H9 (cell line): ENCODE results near the gene FNIP1. TPM values are rescaled to one million over a fixed set of nuclear protein-coding genes. Genes with fewer than 3 reads are reported as not detected.

Experiments used
- DNase-seq: peaks from one replicate; pipeline ENCODE4 v3.0.0-alpha.2; 2017
- H2AFZ ChIP-seq: one replicate; pipeline ENCODE4 v1.6.1; 2013; ENCODE audit warnings: mild to moderate bottlenecking, low read length, control low read depth, moderate library complexity
- H2AK5ac ChIP-seq: 2 replicates; pipeline ENCODE4 v1.6.1; 2013; ENCODE audit warnings: low read length, control low read depth, mixed read lengths; ENCODE audit not compliant: insufficient read length
- H2BK120ac ChIP-seq: one replicate; pipeline ENCODE4 v1.6.1; 2013; ENCODE audit warnings: low read depth, mild to moderate bottlenecking, low read length, control low read depth, inconsistent platforms; ENCODE audit not compliant: poor library complexity, severe bottlenecking
- H2BK12ac ChIP-seq: 2 replicates; pipeline ENCODE4 v1.6.1; 2013; ENCODE audit warnings: low read length, control low read depth, mixed read lengths, low read depth; ENCODE audit not compliant: insufficient read length
- H2BK15ac ChIP-seq: 2 replicates; pipeline ENCODE4 v1.6.1; 2013; ENCODE audit warnings: low read depth, low read length, control low read depth
- H2BK20ac ChIP-seq: one replicate; pipeline ENCODE4 v1.6.1; 2013; ENCODE audit warnings: low read depth, mild to moderate bottlenecking, low read length, control low read depth, inconsistent platforms; ENCODE audit not compliant: poor library complexity, severe bottlenecking
- H2BK5ac ChIP-seq: 2 replicates; pipeline ENCODE4 v1.6.1; 2013; ENCODE audit warnings: low read length, control low read depth, mixed read lengths; ENCODE audit not compliant: insufficient read length
- H3K14ac ChIP-seq: 2 replicates; pipeline ENCODE4 v1.6.1; 2013; ENCODE audit warnings: low read length, control low read depth; ENCODE audit not compliant: insufficient read depth
- H3K18ac ChIP-seq: 2 replicates; pipeline ENCODE4 v1.6.1; 2013; ENCODE audit warnings: low read depth, mild to moderate bottlenecking, mixed read lengths, low read length, control low read depth; ENCODE audit not compliant: insufficient read length
- H3K23ac ChIP-seq: 2 replicates; pipeline ENCODE4 v1.6.1; 2013; ENCODE audit warnings: low read length, control low read depth, mixed read lengths, low read depth; ENCODE audit not compliant: insufficient read length
- H3K23me2 ChIP-seq: 2 replicates; pipeline ENCODE4 v1.6.1; 2013; ENCODE audit warnings: low read depth, mild to moderate bottlenecking, mixed read lengths, low read length, control low read depth; ENCODE audit not compliant: insufficient read length, poor library complexity, severe bottlenecking
- H3K27ac ChIP-seq: 2 replicates; pipeline ENCODE4 v1.5.1; 2013; ENCODE audit warnings: low read length, control low read depth, mixed read lengths, low read depth; ENCODE audit not compliant: insufficient read length
- H3K27me3 ChIP-seq: 2 replicates; pipeline ENCODE4 v1.6.1; 2013; ENCODE audit warnings: low read length, control low read depth, inconsistent platforms; ENCODE audit not compliant: insufficient read depth
- H3K4ac ChIP-seq: 2 replicates; pipeline ENCODE4 v1.6.1; 2013; ENCODE audit warnings: low read depth, mild to moderate bottlenecking, control low read depth, inconsistent platforms, low read length, moderate library complexity
- H3K4me1 ChIP-seq: 2 replicates; pipeline ENCODE4 v1.6.1; 2013; ENCODE audit warnings: low read length, control low read depth, inconsistent platforms; ENCODE audit not compliant: insufficient read depth
- H3K4me2 ChIP-seq: 2 replicates; pipeline ENCODE4 v1.6.1; 2013; ENCODE audit warnings: low read length, control low read depth, mixed read lengths; ENCODE audit not compliant: insufficient read length, insufficient read depth
- H3K56ac ChIP-seq: 2 replicates; pipeline ENCODE4 v1.6.1; 2013; ENCODE audit warnings: low read depth, mild to moderate bottlenecking, mixed read lengths, low read length, control low read depth; ENCODE audit not compliant: insufficient read length
- H3K79me1 ChIP-seq: 2 replicates; pipeline ENCODE4 v1.6.1; 2013; ENCODE audit warnings: low read depth, mild to moderate bottlenecking, moderate library complexity, low read length, control low read depth, inconsistent platforms; ENCODE audit not compliant: insufficient read depth, poor library complexity, severe bottlenecking
- H3K79me2 ChIP-seq: 2 replicates; pipeline ENCODE4 v1.6.1; 2013; ENCODE audit warnings: low read length, control low read depth, inconsistent platforms; ENCODE audit not compliant: insufficient read depth
- H3K9ac ChIP-seq: 2 replicates; pipeline ENCODE4 v1.6.1; 2013; ENCODE audit warnings: low read length, control low read depth, mixed read lengths; ENCODE audit not compliant: insufficient read length; ENCODE audit errors: extremely low read depth
- H3K9me3 ChIP-seq: one replicate; pipeline ENCODE4 v1.6.1; 2013; ENCODE audit warnings: low read depth, low read length, inconsistent platforms; ENCODE audit not compliant: control insufficient read depth
- H3T11ph ChIP-seq: one replicate; pipeline ENCODE4 v1.6.1; 2013; ENCODE audit warnings: mild to moderate bottlenecking, low read length, control low read depth, inconsistent platforms
- H4K20me1 ChIP-seq: one replicate; pipeline ENCODE4 v1.6.1; 2013; ENCODE audit not compliant: control insufficient read depth, insufficient read length, insufficient read depth
- H4K5ac ChIP-seq: 2 replicates; pipeline ENCODE4 v1.6.1; 2013; ENCODE audit warnings: low read depth, mild to moderate bottlenecking, mixed read lengths, low read length, control low read depth; ENCODE audit not compliant: insufficient read length
- H4K8ac ChIP-seq: replicated peaks from 2 replicates; pipeline ENCODE4 v1.6.1; 2013; ENCODE audit warnings: low read length, control low read depth, mixed read lengths, low read depth; ENCODE audit not compliant: insufficient read length
- H4K91ac ChIP-seq: 2 replicates; pipeline ENCODE4 v1.6.1; 2013; ENCODE audit warnings: low read depth, mild to moderate bottlenecking, moderate library complexity, mixed read lengths, low read length, control low read depth; ENCODE audit not compliant: insufficient read length
- H3K27ac Mint-ChIP-seq, 3 experiments: 2 replicates in 2 of 3; 3 replicates in 1 of 3; pipeline ENCODE4 v1.8.0; 2020 to 2021; ENCODE audit warnings: mixed read lengths in 3 of 3, mild to moderate bottlenecking in 1 of 3, moderate library complexity in 1 of 3
- H3K27me3 Mint-ChIP-seq: 2 replicates; pipeline ENCODE4 v1.8.0; 2021; ENCODE audit warnings: low read depth, mild to moderate bottlenecking, moderate library complexity, mixed read lengths
- H3K36me3 Mint-ChIP-seq, 3 experiments: 2 replicates in 2 of 3; 3 replicates in 1 of 3; pipeline ENCODE4 v1.8.0; 2020 to 2021; ENCODE audit warnings: low read depth in 3 of 3, mixed read lengths in 3 of 3; ENCODE audit not compliant: insufficient read depth in 1 of 3
- H3K4me1 Mint-ChIP-seq, 2 experiments: 2 replicates each; pipeline ENCODE4 v1.8.0; 2020; ENCODE audit warnings: mixed read lengths in 2 of 2
- H3K4me3 Mint-ChIP-seq, 2 experiments: 2 replicates in 1 of 2; 3 replicates in 1 of 2; pipeline ENCODE4 v1.8.0; 2020 to 2021; ENCODE audit warnings: mild to moderate bottlenecking in 2 of 2, mixed read lengths in 2 of 2, moderate library complexity in 1 of 2
- H3K9me3 Mint-ChIP-seq, 2 experiments: 2 replicates in 1 of 2; 3 replicates in 1 of 2; pipeline ENCODE4 v1.8.0; 2020; ENCODE audit warnings: mild to moderate bottlenecking in 2 of 2, mixed read lengths in 2 of 2, moderate library complexity in 1 of 2
- total RNA-seq: library from RNA; stranded (reverse); gene quantifications from 2 replicates; pipeline ENCODE4 v1.2.1, GENCODE V29; 2021
- TF ChIP-seq, protein P1 (sequence below): fragments of 200-600 bp; sonication (generic); conservative IDR thresholded peaks from 3 replicates; pipeline ENCODE4 v1.8.0; 2021; ENCODE audit warnings: antibody characterized with exemption, mild to moderate bottlenecking

The FNIP1 gene
- total RNA-seq, 1 experiment from 2014 or later: 13.4 TPM

- Histone ChIP-seq H3K4me2 (no peak overlapping the region), H2BK20ac (no peak overlapping the region), H3K79me2 (no peaks in the 10 kb centered on the region), H3K27me3 (no peaks in the 10 kb centered on the region), H3T11ph (no peak overlapping the region), H4K20me1 (no peaks in the 10 kb centered on the region), H3K9me3 (no peaks in the 10 kb centered on the region), H2AK5ac (no peak overlapping the region), H2BK15ac (no peak overlapping the region), H2BK120ac (no peak overlapping the region), H3K27ac (no peak overlapping the region), H2BK12ac (no peak overlapping the region), H3K23me2 (no peaks in the 10 kb centered on the region), H2BK5ac (no peak overlapping the region), H3K79me1 (no peaks in the 10 kb centered on the region), H3K56ac (no peak overlapping the region), H4K5ac (no peak overlapping the region), H2AFZ (no peak overlapping the region), H3K18ac (no peak overlapping the region), H4K91ac (no peak overlapping the region), H3K23ac (no peak overlapping the region), H3K4me1 (no peaks in the 10 kb centered on the region), H3K14ac (no peak overlapping the region), H3K9ac (no peak overlapping the region), H3K4ac (no peak overlapping the region), H4K8ac (no peak overlapping the region)
- TF ChIP-seq, protein P1, sequence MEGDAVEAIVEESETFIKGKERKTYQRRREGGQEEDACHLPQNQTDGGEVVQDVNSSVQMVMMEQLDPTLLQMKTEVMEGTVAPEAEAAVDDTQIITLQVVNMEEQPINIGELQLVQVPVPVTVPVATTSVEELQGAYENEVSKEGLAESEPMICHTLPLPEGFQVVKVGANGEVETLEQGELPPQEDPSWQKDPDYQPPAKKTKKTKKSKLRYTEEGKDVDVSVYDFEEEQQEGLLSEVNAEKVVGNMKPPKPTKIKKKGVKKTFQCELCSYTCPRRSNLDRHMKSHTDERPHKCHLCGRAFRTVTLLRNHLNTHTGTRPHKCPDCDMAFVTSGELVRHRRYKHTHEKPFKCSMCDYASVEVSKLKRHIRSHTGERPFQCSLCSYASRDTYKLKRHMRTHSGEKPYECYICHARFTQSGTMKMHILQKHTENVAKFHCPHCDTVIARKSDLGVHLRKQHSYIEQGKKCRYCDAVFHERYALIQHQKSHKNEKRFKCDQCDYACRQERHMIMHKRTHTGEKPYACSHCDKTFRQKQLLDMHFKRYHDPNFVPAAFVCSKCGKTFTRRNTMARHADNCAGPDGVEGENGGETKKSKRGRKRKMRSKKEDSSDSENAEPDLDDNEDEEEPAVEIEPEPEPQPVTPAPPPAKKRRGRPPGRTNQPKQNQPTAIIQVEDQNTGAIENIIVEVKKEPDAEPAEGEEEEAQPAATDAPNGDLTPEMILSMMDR: no peak
- H3K4me1 Mint-ChIP-seq: no peaks in the 10 kb centered on the region
- no peaks in the 10 kb centered on the region for H3K9me3 Mint-ChIP-seq
- no peak for DNase-seq
- no peak overlapping the region for H3K4me3 Mint-ChIP-seq
- no peak overlapping the region for H3K27ac Mint-ChIP-seq
- peaks cover 3 to 10% (median 5%) of the 10 kb centered on the region in 3 experiments; a peak in 5 of 7 replicates for H3K36me3 Mint-ChIP-seq
- H3K27me3 Mint-ChIP-seq: no peaks in the 10 kb centered on the region
Measured at GRCh38 chr5:131716650-131717049, 80.2 kb downstream of the FNIP1 start.
